Caco-2 (cell line): ENCODE results near the gene CAMK1D. TPM values are rescaled to one million over a fixed set of nuclear protein-coding genes. Genes with fewer than 3 reads are reported as not detected.

ENCODE experiments used
- BruUV-seq: library from RNA; stranded (reverse); fragments of 400-500 nt; replicated peaks from 2 replicates; lab custom pipeline; 2021; lab: Mats Ljungman, UMichigan
- CTCF ChIA-PET: fragments of 300-600 bp; sonication (Branson Sonifier 250); formaldehyde crosslinking; loops from one replicate; lab custom pipeline; 2022; ENCODE audit warnings: antibody characterized with exemption; lab: Charles Lee
- POLR2A ChIA-PET: fragments of 300-600 bp; sonication (Branson Sonifier 250); formaldehyde crosslinking; loops from one replicate; lab custom pipeline; 2022; ENCODE audit warnings: antibody characterized with exemption; lab: Charles Lee
- DNase-seq, 2 experiments: peaks; one replicate each; pipeline versions ENCODE4 v3.0.0 to v3.0.0-alpha.2; 2020 to 2022
- H3K27me3 ChIP-seq: replicated peaks from 2 replicates; pipeline ENCODE4 v1.6.0; 2011; ENCODE audit warnings: low read length; ENCODE audit not compliant: control insufficient read depth, insufficient read depth
- H3K36me3 ChIP-seq: 2 replicates; pipeline ENCODE4 v1.5.1; 2011; ENCODE audit warnings: low read length; ENCODE audit not compliant: control insufficient read depth, insufficient read depth
- H3K4me1 ChIP-seq: fragments of 250-450 bp; sonication (Bioruptor Pico); 2 replicates; pipeline ENCODE4 v1.5.1; 2020; ENCODE audit warnings: mild to moderate bottlenecking
- H3K4me3 ChIP-seq: 2 replicates; pipeline ENCODE4 v1.5.1; 2011; ENCODE audit warnings: low read depth, mild to moderate bottlenecking, control low read depth, low read length
- H3K9me3 ChIP-seq: fragments of 250-450 bp; sonication (Bioruptor Pico); 2 replicates; pipeline ENCODE4 v1.5.1; 2020; ENCODE audit warnings: mild to moderate bottlenecking, moderate library complexity
- H3K27ac Mint-ChIP-seq: one replicate; pipeline ENCODE4 v1.8.0; 2022; ENCODE audit warnings: mixed read lengths; ENCODE audit not compliant: unreplicated experiment
- H3K27me3 Mint-ChIP-seq: one replicate; pipeline ENCODE4 v1.8.0; 2022; ENCODE audit warnings: mixed read lengths; ENCODE audit not compliant: insufficient read depth, unreplicated experiment
- H3K36me3 Mint-ChIP-seq: one replicate; pipeline ENCODE4 v1.8.0; 2022; ENCODE audit warnings: mild to moderate bottlenecking, mixed read lengths; ENCODE audit not compliant: insufficient read depth, unreplicated experiment
- H3K4me1 Mint-ChIP-seq: one replicate; pipeline ENCODE4 v1.8.0; 2022; ENCODE audit warnings: low read depth, mixed read lengths; ENCODE audit not compliant: unreplicated experiment
- H3K4me3 Mint-ChIP-seq: one replicate; pipeline ENCODE4 v1.8.0; 2022; ENCODE audit warnings: mild to moderate bottlenecking, moderate library complexity, mixed read lengths; ENCODE audit not compliant: unreplicated experiment
- H3K9me3 Mint-ChIP-seq: one replicate; pipeline ENCODE4 v1.8.0; 2022; ENCODE audit warnings: mixed read lengths; ENCODE audit not compliant: unreplicated experiment
- CTCF ChIP-seq, 2 experiments: fragments of 200-600 bp in 1 of 2; IDR thresholded peaks; 1 replicate in 1 of 2; 2 replicates in 1 of 2; pipeline versions ENCODE4 v1.5.1 to v1.8.0; 2011 to 2022; ENCODE audit warnings: antibody characterized with exemption in 1 of 2, control low read depth in 1 of 2, inconsistent platforms in 1 of 2, low read depth in 1 of 2, low read length in 1 of 2, mild to moderate bottlenecking in 1 of 2, moderate library complexity in 1 of 2; ENCODE audit not compliant: insufficient read depth in 1 of 2, severe bottlenecking in 1 of 2, unreplicated experiment in 1 of 2
- intact Hi-C: fragments of 100-400 bp; cut with micrococcal nuclease; formaldehyde crosslinking; loops from one replicate; pipeline ENCODE4 v1.10.0; 2022; ENCODE audit not compliant: unreplicated experiment
- total RNA-seq: library from RNA; stranded (reverse); gene quantifications from 2 replicates; pipeline ENCODE4 v1.2.3, GENCODE V29; 2022

Gene CAMK1D
- total RNA-seq, 1 experiment from 2014 or later = 10.9 TPM

GRCh38 chr10:12586741-12587140 is 237.4 kb downstream of the CAMK1D start:
- Mint-ChIP-seq H3K4me1 (no peaks in the 10 kb centered on the region), H3K27me3 (peaks cover 3% of the 10 kb centered on the region), H3K4me3 (no peak overlapping the region), H3K36me3 (no peaks in the 10 kb centered on the region), H3K27ac (no peak overlapping the region), H3K9me3 (peaks cover 9% of the 10 kb centered on the region)
- intact Hi-C loops = no loop called here
- ChIA-PET POLR2A (no interaction called here), CTCF (no interaction called here)
- BruUV-seq = no TSS peak
- no peak overlapping the region for H3K4me3 ChIP-seq
- no peak for TF ChIP-seq CTCF (IDR thresholded peaks at IDR 0.05; ENCODE audit: insufficient read depth in 1 of 2, low read depth in 1 of 2, low read length in 1 of 2, severe bottlenecking in 1 of 2, unreplicated experiment in 1 of 2)
- H3K9me3 ChIP-seq = peaks cover 2% of the 10 kb centered on the region; the same call in 1 of the 2 replicates
- DNase-seq = no peak
- H3K27me3 ChIP-seq = no peaks in the 10 kb centered on the region
- H3K36me3 ChIP-seq = no peaks in the 10 kb centered on the region
- no peaks in the 10 kb centered on the region for H3K4me1 ChIP-seq

GRCh38 chr10:12587451-12587888 is 238.1 kb downstream of the CAMK1D start:
- no peak overlapping the region for H3K27ac Mint-ChIP-seq
- Histone ChIP-seq H3K9me3 (no peaks in the 10 kb centered on the region), H3K4me1 (no peaks in the 10 kb centered on the region), H3K36me3 (no peaks in the 10 kb centered on the region), H3K27me3 (no peaks in the 10 kb centered on the region), H3K4me3 (no peak overlapping the region)
- ChIA-PET CTCF (no interaction called here), POLR2A (no interaction called here)
- peaks cover 3% of the 10 kb centered on the region for H3K27me3 Mint-ChIP-seq
- BruUV-seq = no TSS peak
- H3K9me3 Mint-ChIP-seq = peaks cover 9% of the 10 kb centered on the region
- no peak for TF ChIP-seq CTCF (IDR thresholded peaks at IDR 0.05; ENCODE audit: insufficient read depth in 1 of 2, low read depth in 1 of 2, low read length in 1 of 2, severe bottlenecking in 1 of 2, unreplicated experiment in 1 of 2)
- H3K4me3 Mint-ChIP-seq = no peak overlapping the region
- H3K4me1 Mint-ChIP-seq = no peaks in the 10 kb centered on the region
- DNase-seq = no peak
- no peaks in the 10 kb centered on the region for H3K36me3 Mint-ChIP-seq
- intact Hi-C loops = no loop called here

GRCh38 chr10:12588091-12588860 is 238.9 kb downstream of the CAMK1D start:
- ChIA-PET CTCF (interaction anchor here (1.5 kb wide), 1 partner anchor 68 kb away, joined by 4 read pairs; no protein-coding TSS in a partner anchor), POLR2A (no interaction called here)
- BruUV-seq = no TSS peak
- no peaks in the 10 kb centered on the region for H3K4me1 Mint-ChIP-seq
- H3K36me3 ChIP-seq = no peaks in the 10 kb centered on the region
- intact Hi-C loops = no loop called here
- no peaks in the 10 kb centered on the region for H3K4me1 ChIP-seq
- no peaks in the 10 kb centered on the region for H3K36me3 Mint-ChIP-seq
- H3K27me3 Mint-ChIP-seq = peaks cover 3% of the 10 kb centered on the region
- no peaks in the 10 kb centered on the region for H3K27me3 ChIP-seq
- no peak overlapping the region for H3K4me3 Mint-ChIP-seq
- DNase-seq = no peak
- H3K27ac Mint-ChIP-seq = no peak overlapping the region
- no peak overlapping the region for H3K4me3 ChIP-seq
- peaks cover 9% of the 10 kb centered on the region for H3K9me3 Mint-ChIP-seq
- TF ChIP-seq CTCF (IDR thresholded peaks at IDR 0.05; ENCODE audit: insufficient read depth in 1 of 2, low read depth in 1 of 2, low read length in 1 of 2, severe bottlenecking in 1 of 2, unreplicated experiment in 1 of 2) = no peak
- H3K9me3 ChIP-seq = no peaks in the 10 kb centered on the region
